Prostate gland (tissue), 2 donors: ENCODE data around the gene FAIM2. TPM values are rescaled to one million over a fixed set of nuclear protein-coding genes. Genes with fewer than 3 reads are reported as not detected.
A peak's percentile ranks its signal among the peaks of the same experiment; 100 is the strongest.

Source experiments
- DNase-seq: peaks from one replicate; pipeline ENCODE4 v3.0.0-alpha.2; 2019; ENCODE audit warnings: low spot score
- H3K27ac ChIP-seq, 2 donors: fragments of 200-600 bp; sonication (generic); 2 replicates each; pipeline ENCODE4 v1.5.1; 2017 to 2019
- H3K27me3 ChIP-seq: fragments of 200-600 bp; sonication (generic); replicated peaks from 2 replicates; pipeline ENCODE4 v1.5.1; 2019; ENCODE audit not compliant: insufficient read depth
- H3K36me3 ChIP-seq, 2 donors: fragments of 200-600 bp; sonication (generic); 1 replicate in 1 of 2; 2 replicates in 1 of 2; pipeline versions ENCODE4 v1.5.1 to v1.8.1; 2017 to 2019
- H3K4me1 ChIP-seq: fragments of 200-600 bp; sonication (generic); replicated peaks from 2 replicates; pipeline ENCODE4 v1.5.1; 2019
- H3K4me3 ChIP-seq, 2 donors: fragments of 200-600 bp; sonication (generic); 2 replicates each; pipeline ENCODE4 v1.5.1; 2017 to 2019
- H3K9me3 ChIP-seq: fragments of 200-600 bp; sonication (generic); 2 replicates; pipeline ENCODE4 v1.5.1; 2017
- POLR2A ChIP-seq: fragments of 450-650 bp; IDR thresholded peaks from one replicate; pipeline ENCODE4 v1.6.1; 2016; ENCODE audit warnings: antibody characterized with exemption, mild to moderate bottlenecking
- POLR2AphosphoS5 ChIP-seq: sonication (generic); formaldehyde crosslinking; IDR thresholded peaks from one replicate; pipeline ENCODE4 v1.6.1; 2017; ENCODE audit warnings: antibody characterized with exemption
- WGBS: methylation state at CpG from one replicate; pipeline ENCODE4 v1.1.5; 2018; 5-methylcytosine and 5-hydroxymethylcytosine counted together
- intact Hi-C: fragments of 100-400 bp; cut with DNase I; formaldehyde crosslinking; loops from one replicate; pipeline ENCODE4 v1.14.2; 2022
- total RNA-seq, 2 donors: library from RNA; depleted of rRNA; stranded (reverse); fragments of >200 nt; gene quantifications; one replicate each; pipeline ENCODE4 v1.1.0, GENCODE V29; 2016
- TF ChIP-seq, protein P1 (sequence below), 4 experiments: fragments of 200-600 bp in 2 of 4; fragments of 450-650 bp in 2 of 4; sonication (generic) in 2 of 4; IDR thresholded peaks; 1 replicate in 3 of 4; 2 replicates in 1 of 4; pipeline ENCODE4 v1.5.1; 2016 to 2019; ENCODE audit warnings: antibody characterized with exemption in 4 of 4, mild to moderate bottlenecking in 2 of 4, moderate library complexity in 2 of 4

The FAIM2 gene
- total RNA-seq, 2 donors from 2014 or later = 2.8 to 12.0 TPM

DNA sequence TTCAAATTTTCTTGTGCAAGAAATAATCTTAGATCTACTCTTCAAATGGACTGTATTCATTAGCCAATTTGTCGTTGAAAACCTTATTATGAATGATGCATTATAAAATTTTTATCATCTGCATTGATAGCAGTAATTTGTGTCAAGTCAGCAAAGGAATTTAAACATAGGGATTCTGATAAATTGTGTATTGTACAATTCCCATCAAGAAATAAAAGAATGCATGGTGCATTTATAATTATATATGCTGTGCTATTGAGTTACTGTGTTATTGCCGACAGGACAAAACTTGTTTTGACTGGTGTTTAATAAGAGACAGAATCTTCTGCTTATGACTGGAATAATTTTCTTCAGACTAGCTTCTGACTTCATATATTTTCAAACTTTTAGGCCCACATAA is 57.7 kb downstream of the FAIM2 start:
- 68% methylated on average over 2 of the region's 2 CpGs for WGBS
- no peaks in the 10 kb centered on the region for H3K9me3 ChIP-seq
- H3K27me3 ChIP-seq = no peaks in the 10 kb centered on the region
- DNase-seq = no peak
- no peaks in the 10 kb centered on the region for H3K4me1 ChIP-seq
- intact Hi-C loops = no loop called here
- TF ChIP-seq, protein P1, sequence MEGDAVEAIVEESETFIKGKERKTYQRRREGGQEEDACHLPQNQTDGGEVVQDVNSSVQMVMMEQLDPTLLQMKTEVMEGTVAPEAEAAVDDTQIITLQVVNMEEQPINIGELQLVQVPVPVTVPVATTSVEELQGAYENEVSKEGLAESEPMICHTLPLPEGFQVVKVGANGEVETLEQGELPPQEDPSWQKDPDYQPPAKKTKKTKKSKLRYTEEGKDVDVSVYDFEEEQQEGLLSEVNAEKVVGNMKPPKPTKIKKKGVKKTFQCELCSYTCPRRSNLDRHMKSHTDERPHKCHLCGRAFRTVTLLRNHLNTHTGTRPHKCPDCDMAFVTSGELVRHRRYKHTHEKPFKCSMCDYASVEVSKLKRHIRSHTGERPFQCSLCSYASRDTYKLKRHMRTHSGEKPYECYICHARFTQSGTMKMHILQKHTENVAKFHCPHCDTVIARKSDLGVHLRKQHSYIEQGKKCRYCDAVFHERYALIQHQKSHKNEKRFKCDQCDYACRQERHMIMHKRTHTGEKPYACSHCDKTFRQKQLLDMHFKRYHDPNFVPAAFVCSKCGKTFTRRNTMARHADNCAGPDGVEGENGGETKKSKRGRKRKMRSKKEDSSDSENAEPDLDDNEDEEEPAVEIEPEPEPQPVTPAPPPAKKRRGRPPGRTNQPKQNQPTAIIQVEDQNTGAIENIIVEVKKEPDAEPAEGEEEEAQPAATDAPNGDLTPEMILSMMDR (IDR thresholded peaks at IDR 0.05) = no peak
- TF ChIP-seq POLR2A = no peak
- TF ChIP-seq POLR2AphosphoS5 = no peak
- no peak overlapping the region for H3K4me3 ChIP-seq
- H3K27ac ChIP-seq = no peak overlapping the region
- H3K36me3 ChIP-seq = no peaks in the 10 kb centered on the region

DNA sequence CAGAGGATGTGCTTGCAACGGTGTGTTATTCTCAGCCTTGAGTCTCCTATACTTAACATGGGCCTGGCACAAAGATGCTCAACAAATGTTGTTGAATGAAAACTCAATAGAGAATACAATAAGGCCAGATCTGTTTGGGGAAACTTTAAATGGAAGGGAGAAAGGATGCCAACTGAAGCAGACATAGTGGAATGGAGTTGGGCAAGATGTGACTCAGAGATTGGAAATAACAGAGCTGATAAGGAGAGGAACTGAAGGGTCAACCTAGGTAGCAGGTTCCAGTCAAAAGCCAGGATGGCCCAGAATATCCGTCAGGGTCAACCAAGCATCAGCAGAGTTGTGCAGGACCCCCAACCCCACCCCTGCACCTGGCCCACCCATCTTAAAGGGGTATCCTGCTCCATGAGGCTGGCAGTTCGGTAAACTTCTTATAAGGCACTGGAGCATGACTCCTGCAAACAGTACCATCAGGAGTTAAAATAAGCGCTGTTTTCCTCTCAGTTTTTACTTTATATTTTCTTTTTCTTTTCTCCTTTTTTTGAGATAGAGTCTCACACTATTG is 59.7 kb downstream of the FAIM2 start:
- TF ChIP-seq POLR2A (no peak), POLR2AphosphoS5 (no peak)
- TF ChIP-seq, protein P1 (IDR thresholded peaks at IDR 0.05) = no peak
- DNase-seq = no peak
- Histone ChIP-seq H3K9me3 (no peaks in the 10 kb centered on the region), H3K4me3 (no peak overlapping the region), H3K36me3 (no peaks in the 10 kb centered on the region), H3K4me1 (no peaks in the 10 kb centered on the region), H3K27me3 (no peaks in the 10 kb centered on the region), H3K27ac (no peak overlapping the region)
- intact Hi-C loops = no loop called here
- WGBS = 94% methylated on average over 4 of the region's 4 CpGs

GRCh38 chr12:49843411-49843810 is 60.3 kb downstream of the FAIM2 start:
- intact Hi-C loops = no loop called here
- H3K4me1 ChIP-seq = no peaks in the 10 kb centered on the region
- no peaks in the 10 kb centered on the region for H3K9me3 ChIP-seq
- WGBS = 83% methylated on average over 7 of the region's 7 CpGs
- peak overlapping the region; percentile 47 to 55 for H3K4me3 ChIP-seq
- H3K27ac ChIP-seq = peak overlapping the region; percentile 85 to 86
- H3K27me3 ChIP-seq = no peaks in the 10 kb centered on the region
- TF ChIP-seq, protein P1 (IDR thresholded peaks at IDR 0.05) = no peak
- TF ChIP-seq POLR2AphosphoS5 (no peak), POLR2A (no peak)
- H3K36me3 ChIP-seq = no peaks in the 10 kb centered on the region
- DNase-seq = no peak

- H3K9me3 ChIP-seq = no peaks in the 10 kb centered on the region
- no peaks in the 10 kb centered on the region for H3K4me1 ChIP-seq
- no peaks in the 10 kb centered on the region for H3K27me3 ChIP-seq
- peak; percentile 90 for DNase-seq
- intact Hi-C loops = loop anchor here (1.0 kb wide), 1 partner anchor 14 kb away; the partner anchor contains the start of gene NCKAP5L
- 0% methylated on average over 55 of the region's 55 CpGs for WGBS
- peak within 1 kb of the TSS; percentile 47 to 55 for H3K4me3 ChIP-seq
- H3K27ac ChIP-seq = peak within 1 kb of the TSS; percentile 85 to 86
- TF ChIP-seq, protein P1 (IDR thresholded peaks at IDR 0.05) = no peak
- TF ChIP-seq POLR2AphosphoS5 = peak; percentile 97
- TF ChIP-seq POLR2A = peak; percentile 78
- no peaks in the 10 kb centered on the region for H3K36me3 ChIP-seq
Observed at GRCh38 chr12:49842519-49843352, 61.0 kb downstream of the FAIM2 start, which contains the start of gene BCDIN3D. TSS of gene BCDIN3D (minus strand) at chr12:49843106. CDS start at chr12:49843087, 19 bp downstream.
